Activated CD4-positive, alpha-beta T cell treated with anti-CD3 and anti-CD28 coated beads, Interleukin-2, amount 10 ng/mL, durations not matched to agents 24 days and 14 days (primary cell): ENCODE measurements around the gene RGR. TPM values are rescaled to one million over a fixed set of nuclear protein-coding genes. Genes with fewer than 3 reads are reported as not detected.
A peak's percentile ranks its signal among the peaks of the same experiment; 100 is the strongest.

ENCODE experiments used
- DNase-seq: peaks from one replicate; pipeline ENCODE4 v3.0.0; 2022
- H3K27ac Mint-ChIP-seq: one replicate; pipeline ENCODE4 v1.8.0; 2022; ENCODE audit warnings: mild to moderate bottlenecking, mixed read lengths
- H3K27me3 Mint-ChIP-seq: one replicate; pipeline ENCODE4 v1.8.0; 2022; ENCODE audit warnings: mixed read lengths
- H3K36me3 Mint-ChIP-seq: one replicate; pipeline ENCODE4 v1.8.0; 2022; ENCODE audit warnings: low read depth, mild to moderate bottlenecking, mixed read lengths
- H3K4me1 Mint-ChIP-seq: one replicate; pipeline ENCODE4 v1.8.0; 2021; ENCODE audit warnings: mixed read lengths
- H3K4me3 Mint-ChIP-seq: one replicate; pipeline ENCODE4 v1.8.0; 2022; ENCODE audit warnings: mild to moderate bottlenecking, moderate library complexity, mixed read lengths
- H3K9me3 Mint-ChIP-seq: one replicate; pipeline ENCODE4 v1.8.0; 2021; ENCODE audit warnings: mixed read lengths
- intact Hi-C: fragments of 100-400 bp; cut with micrococcal nuclease; formaldehyde crosslinking; loops from one replicate; pipeline ENCODE4 v1.15.1; 2023
- total RNA-seq: library from RNA; stranded (reverse); gene quantifications from 2 replicates; pipeline ENCODE4 v1.2.3, GENCODE V29; 2022

The RGR gene
- total RNA-seq: not detected in 2 replicates

- H3K4me1 Mint-ChIP-seq: no peaks in the 10 kb centered on the region
- no peaks in the 10 kb centered on the region for H3K9me3 Mint-ChIP-seq
- no peak for DNase-seq
- H3K27ac Mint-ChIP-seq: no peak within 1 kb of the TSS
- intact Hi-C loops: no loop called here
- H3K27me3 Mint-ChIP-seq: peaks cover 6% of the 10 kb centered on the region
- H3K36me3 Mint-ChIP-seq: no peaks in the 10 kb centered on the region
- H3K4me3 Mint-ChIP-seq: no peak within 1 kb of the TSS
Measured at GRCh38 chr10:84244651-84245270, at the start of gene RGR. Gene RGR (plus strand): TSS chr10:84245053. CDS start chr10:84245091, 38 bp downstream.

- H3K27me3 Mint-ChIP-seq: peaks cover 56% of the 10 kb centered on the region
- no peaks in the 10 kb centered on the region for H3K36me3 Mint-ChIP-seq
- H3K27ac Mint-ChIP-seq: no peak overlapping the region
- H3K9me3 Mint-ChIP-seq: no peaks in the 10 kb centered on the region
- intact Hi-C loops: no loop called here
- DNase-seq: no peak
- peaks cover 5% of the 10 kb centered on the region for H3K4me1 Mint-ChIP-seq
- H3K4me3 Mint-ChIP-seq: no peak overlapping the region
Measured at GRCh38 chr10:84196083-84196482, 48.8 kb upstream of the RGR start.

GRCh38 chr10:84196941-84197340 lies 47.9 kb upstream of the RGR start:
- Mint-ChIP-seq H3K4me1 (no peaks in the 10 kb centered on the region), H3K27me3 (peaks cover 52% of the 10 kb centered on the region), H3K9me3 (no peaks in the 10 kb centered on the region), H3K36me3 (no peaks in the 10 kb centered on the region), H3K27ac (no peak overlapping the region), H3K4me3 (no peak overlapping the region)
- no peak for DNase-seq
- intact Hi-C loops: no loop called here

GRCh38 chr10:84197643-84198042 lies 47.2 kb upstream of the RGR start:
- no peak for DNase-seq
- no peaks in the 10 kb centered on the region for H3K9me3 Mint-ChIP-seq
- H3K27ac Mint-ChIP-seq: no peak overlapping the region

GRCh38 chr10:84198206-84198915 lies 46.5 kb upstream of the RGR start:
- Mint-ChIP-seq H3K4me3 (no peak overlapping the region), H3K27me3 (peaks cover 45% of the 10 kb centered on the region), H3K4me1 (no peaks in the 10 kb centered on the region), H3K9me3 (no peaks in the 10 kb centered on the region), H3K36me3 (no peaks in the 10 kb centered on the region), H3K27ac (no peak overlapping the region)
- DNase-seq: no peak
- intact Hi-C loops: no loop called here

More at GRCh38 chr10:84197643-84198042, 47.2 kb upstream of the RGR start:
- Mint-ChIP-seq H3K4me1 (no peaks in the 10 kb centered on the region), H3K4me3 (no peak overlapping the region), H3K27me3 (peaks cover 49% of the 10 kb centered on the region), H3K36me3 (no peaks in the 10 kb centered on the region)
- intact Hi-C loops: no loop called here

GRCh38 chr10:84200537-84201243 lies 44.2 kb upstream of the RGR start:
- intact Hi-C loops: no loop called here
- no peak for DNase-seq
- Mint-ChIP-seq H3K27me3 (peaks cover 28% of the 10 kb centered on the region), H3K4me1 (no peaks in the 10 kb centered on the region), H3K9me3 (no peaks in the 10 kb centered on the region), H3K4me3 (no peak overlapping the region), H3K27ac (no peak overlapping the region), H3K36me3 (no peaks in the 10 kb centered on the region)

- no peak overlapping the region for H3K27ac Mint-ChIP-seq
- DNase-seq: no peak
- intact Hi-C loops: no loop called here
- no peaks in the 10 kb centered on the region for H3K36me3 Mint-ChIP-seq
- H3K27me3 Mint-ChIP-seq: peaks cover 25% of the 10 kb centered on the region
- H3K9me3 Mint-ChIP-seq: no peaks in the 10 kb centered on the region
- no peaks in the 10 kb centered on the region for H3K4me1 Mint-ChIP-seq
- H3K4me3 Mint-ChIP-seq: no peak overlapping the region
Measured at GRCh38 chr10:84201244-84201606, 43.6 kb upstream of the RGR start.

GRCh38 chr10:84201682-84202081 lies 43.2 kb upstream of the RGR start:
- Mint-ChIP-seq H3K4me3 (no peak overlapping the region), H3K4me1 (no peaks in the 10 kb centered on the region), H3K27ac (no peak overlapping the region), H3K27me3 (peaks cover 21% of the 10 kb centered on the region), H3K36me3 (no peaks in the 10 kb centered on the region), H3K9me3 (no peaks in the 10 kb centered on the region)
- no peak for DNase-seq
- intact Hi-C loops: no loop called here

- H3K27ac Mint-ChIP-seq: no peak overlapping the region
- no peak for DNase-seq
- no peaks in the 10 kb centered on the region for H3K4me1 Mint-ChIP-seq
- H3K4me3 Mint-ChIP-seq: no peak overlapping the region
- peaks cover 21% of the 10 kb centered on the region for H3K27me3 Mint-ChIP-seq
- no peaks in the 10 kb centered on the region for H3K9me3 Mint-ChIP-seq
- no peaks in the 10 kb centered on the region for H3K36me3 Mint-ChIP-seq
- intact Hi-C loops: no loop called here
Measured at GRCh38 chr10:84202349-84202748, 42.5 kb upstream of the RGR start.

GRCh38 chr10:84204122-84204521 lies 40.7 kb upstream of the RGR start:
- no peak for DNase-seq
- intact Hi-C loops: no loop called here
- Mint-ChIP-seq H3K4me1 (no peaks in the 10 kb centered on the region), H3K4me3 (no peak overlapping the region), H3K27ac (no peak overlapping the region), H3K9me3 (no peaks in the 10 kb centered on the region), H3K36me3 (no peaks in the 10 kb centered on the region), H3K27me3 (peaks cover 16% of the 10 kb centered on the region)

- no peaks in the 10 kb centered on the region for H3K4me1 Mint-ChIP-seq
- DNase-seq: no peak
- peaks cover 16% of the 10 kb centered on the region for H3K27me3 Mint-ChIP-seq
- H3K9me3 Mint-ChIP-seq: no peaks in the 10 kb centered on the region
- intact Hi-C loops: loop anchor here (1.0 kb wide), 1 partner anchor 56 kb away; no protein-coding TSS in a partner anchor
- H3K27ac Mint-ChIP-seq: no peak overlapping the region
- no peak overlapping the region for H3K4me3 Mint-ChIP-seq
- no peaks in the 10 kb centered on the region for H3K36me3 Mint-ChIP-seq
Measured at GRCh38 chr10:84204610-84205009, 40.2 kb upstream of the RGR start.

- Mint-ChIP-seq H3K27me3 (peaks cover 14% of the 10 kb centered on the region), H3K9me3 (no peaks in the 10 kb centered on the region), H3K27ac (no peak overlapping the region), H3K4me1 (no peaks in the 10 kb centered on the region), H3K36me3 (no peaks in the 10 kb centered on the region), H3K4me3 (no peak overlapping the region)
- peak; percentile 89 for DNase-seq
- intact Hi-C loops: loop anchor here (1.0 kb wide), 1 partner anchor 57 kb away; no protein-coding TSS in a partner anchor
Measured at GRCh38 chr10:84205049-84205852, 39.6 kb upstream of the RGR start.

- no peaks in the 10 kb centered on the region for H3K36me3 Mint-ChIP-seq
- H3K4me1 Mint-ChIP-seq: no peaks in the 10 kb centered on the region
- intact Hi-C loops: loop anchor here (1.0 kb wide), 1 partner anchor 58 kb away; no protein-coding TSS in a partner anchor
- no peaks in the 10 kb centered on the region for H3K9me3 Mint-ChIP-seq
- peaks cover 11% of the 10 kb centered on the region for H3K27me3 Mint-ChIP-seq
- H3K4me3 Mint-ChIP-seq: no peak overlapping the region
- H3K27ac Mint-ChIP-seq: no peak overlapping the region
- no peak for DNase-seq
Measured at GRCh38 chr10:84205853-84206525, 38.9 kb upstream of the RGR start.
